Panc1 (cell line): ENCODE results near the gene GRID2IP. TPM values are rescaled to one million over a fixed set of nuclear protein-coding genes. Genes with fewer than 3 reads are reported as not detected.

Experiments used
- ATAC-seq: fragments of 200-7000 bp; cut with Tn5 transposase; 2 replicates; pipeline ENCODE4 v1.9.1; 2020; ENCODE audit warnings: mild to moderate bottlenecking, moderate library complexity
- BruUV-seq: library from RNA; stranded (reverse); fragments of 400-500 nt; replicated peaks from 2 replicates; lab custom pipeline; 2021; lab: Mats Ljungman, UMichigan
- CTCF ChIA-PET: fragments of 300-600 bp; sonication (Branson Sonifier 250); formaldehyde crosslinking; loops from one replicate; lab custom pipeline; 2022; ENCODE audit warnings: antibody characterized with exemption; lab: Charles Lee
- POLR2A ChIA-PET: fragments of 300-600 bp; sonication (Branson Sonifier 250); formaldehyde crosslinking; loops from one replicate; lab custom pipeline; 2022; ENCODE audit warnings: antibody characterized with exemption; lab: Charles Lee
- DNase-seq: peaks from one replicate; pipeline ENCODE4 v3.0.0-alpha.2; 2010; ENCODE audit warnings: low read depth, low spot score
- H3K27ac ChIP-seq: 2 replicates; pipeline ENCODE4 v1.5.1; 2011; ENCODE audit warnings: mild to moderate bottlenecking, low read length, inconsistent platforms
- H3K27me3 ChIP-seq: fragments of 200-500 bp; sonication (Bioruptor generic); 2 replicates; pipeline ENCODE4 v1.6.0; 2014; ENCODE audit warnings: low read length, inconsistent platforms; ENCODE audit not compliant: control insufficient read depth, insufficient read depth
- H3K36me3 ChIP-seq: fragments of 200-500 bp; sonication (Bioruptor generic); 2 replicates; pipeline ENCODE4 v1.5.1; 2014; ENCODE audit warnings: inconsistent platforms, mild to moderate bottlenecking, low read length, moderate library complexity; ENCODE audit not compliant: control insufficient read depth, insufficient read depth
- H3K4me1 ChIP-seq: 2 replicates; pipeline ENCODE4 v1.5.1; 2011; ENCODE audit warnings: inconsistent platforms, mild to moderate bottlenecking, low read length, moderate library complexity; ENCODE audit not compliant: control insufficient read depth, insufficient read depth
- H3K4me3 ChIP-seq, 2 experiments: 2 replicates each; pipeline ENCODE4 v1.5.1; 2011 to 2012; ENCODE audit warnings: low read depth in 2 of 2, low read length in 2 of 2, mild to moderate bottlenecking in 2 of 2, inconsistent platforms in 1 of 2, moderate library complexity in 1 of 2
- H3K9me3 ChIP-seq: fragments of 200-500 bp; sonication (Bioruptor generic); 2 replicates; pipeline ENCODE4 v1.5.1; 2014; ENCODE audit warnings: low read depth, mild to moderate bottlenecking, inconsistent platforms, low read length, moderate library complexity; ENCODE audit not compliant: control insufficient read depth, insufficient read depth
- CTCF ChIP-seq: fragments of 450-650 bp; IDR thresholded peaks from 2 replicates; pipeline ENCODE4 v1.5.1; 2017; ENCODE audit warnings: mild to moderate bottlenecking
- POLR2AphosphoS5 ChIP-seq: IDR thresholded peaks from 2 replicates; pipeline ENCODE4 v1.6.1; 2012; ENCODE audit warnings: mild to moderate bottlenecking, low read depth, low read length, moderate library complexity
- REST ChIP-seq, 2 experiments: IDR thresholded peaks; 2 replicates each; pipeline ENCODE4 v1.6.1; 2011 to 2012; ENCODE audit warnings: low read depth in 2 of 2, control low read depth in 1 of 2, low read length in 1 of 2, mild to moderate bottlenecking in 1 of 2, moderate library complexity in 1 of 2; ENCODE audit not compliant: insufficient read depth in 1 of 2
- SIN3A ChIP-seq: IDR thresholded peaks from 2 replicates; pipeline ENCODE4 v1.6.1; 2012; ENCODE audit warnings: low read depth, mild to moderate bottlenecking, low read length, moderate library complexity, borderline replicate concordance; ENCODE audit not compliant: insufficient read depth
- TCF7L2 ChIP-seq: IDR thresholded peaks from 2 replicates; pipeline ENCODE4 v1.6.1; 2011; ENCODE audit warnings: mild to moderate bottlenecking, low read depth, low read length, inconsistent platforms
- in situ Hi-C: cut with HindIII; loops from 2 replicates; pipeline ENCODE4 v1.10.0; 2016; ENCODE audit warnings: low sequenced_read_pairs, low pct_unique_long_range_greater_than_20kb
- intact Hi-C: fragments of 100-400 bp; cut with micrococcal nuclease; formaldehyde crosslinking; loops from one replicate; pipeline ENCODE4 v1.10.0; 2022; ENCODE audit not compliant: unreplicated experiment
- total RNA-seq: library from RNA; stranded (reverse); gene quantifications from one replicate; pipeline ENCODE4 v1.2.1, GENCODE V29; 2021; ENCODE audit not compliant: unreplicated experiment

Gene GRID2IP
- total RNA-seq, 1 experiment from 2014 or later: 0.13 TPM

- H3K9me3 ChIP-seq: no peaks in the 10 kb centered on the region
- CTCF ChIA-PET: interaction anchor here (0.6 kb wide), 1 partner anchor 39 kb away, joined by 7 read pairs; no protein-coding TSS in a partner anchor
- TF ChIP-seq POLR2AphosphoS5 (no peak), CTCF (no peak), SIN3A (no peak), TCF7L2 (no peak), REST (IDR thresholded peaks at IDR 0.05; ENCODE audit: insufficient read depth in 1 of 2, low read depth in 2 of 2, low read length in 1 of 2) (no peak)
- no TSS peak for BruUV-seq
- DNase-seq: no peak
- intact Hi-C loops (no loop called here), in situ Hi-C loops (no loop called here)
- ATAC-seq: no peak
- no peaks in the 10 kb centered on the region for H3K27me3 ChIP-seq
- H3K4me3 ChIP-seq: no peak overlapping the region
- H3K36me3 ChIP-seq: no peaks in the 10 kb centered on the region
- H3K4me1 ChIP-seq: no peaks in the 10 kb centered on the region
- POLR2A ChIA-PET: no interaction called here
- no peak overlapping the region for H3K27ac ChIP-seq
Measured at GRCh38 chr7:6520163-6520981, 30.9 kb downstream of the GRID2IP start.

- in situ Hi-C loops (no loop called here), intact Hi-C loops (loop anchor here (5.0 kb wide), 1 partner anchor 659 kb away; no protein-coding TSS in a partner anchor)
- DNase-seq: peak; percentile 75
- Histone ChIP-seq H3K4me3 (peak overlapping the region; percentile 12 to 51), H3K4me1 (no peaks in the 10 kb centered on the region), H3K27me3 (no peaks in the 10 kb centered on the region), H3K36me3 (no peaks in the 10 kb centered on the region), H3K27ac (no peak overlapping the region), H3K9me3 (no peaks in the 10 kb centered on the region)
- no TSS peak for BruUV-seq
- ChIA-PET CTCF (interaction anchor here (0.5 to 2.7 kb wide), 9 partner anchors 11 to 341 kb away, joined by 3 to 29 read pairs (median 3); partner anchors contain the start of gene INTS15), POLR2A (interaction anchor here (0.6 kb wide), 1 partner anchor 663 kb away, joined by 3 read pairs; no protein-coding TSS in a partner anchor)
- no peak for TF ChIP-seq TCF7L2
- TF ChIP-seq CTCF: peak; percentile 98
- peak; percentile 96 for ATAC-seq
Measured at GRCh38 chr7:6516387-6516983, 34.8 kb downstream of the GRID2IP start.
